GM19372 (cell line): ENCODE data around the gene ASTN2.

Experiments used
- ATAC-seq: cut with Tn5 transposase; IDR thresholded peaks from one replicate; pipeline ENCODE4 v1.9.1; 2021; ENCODE audit warnings: mild to moderate bottlenecking, low read depth, moderate library complexity; ENCODE audit not compliant: unreplicated experiment

Gene ASTN2

DNA sequence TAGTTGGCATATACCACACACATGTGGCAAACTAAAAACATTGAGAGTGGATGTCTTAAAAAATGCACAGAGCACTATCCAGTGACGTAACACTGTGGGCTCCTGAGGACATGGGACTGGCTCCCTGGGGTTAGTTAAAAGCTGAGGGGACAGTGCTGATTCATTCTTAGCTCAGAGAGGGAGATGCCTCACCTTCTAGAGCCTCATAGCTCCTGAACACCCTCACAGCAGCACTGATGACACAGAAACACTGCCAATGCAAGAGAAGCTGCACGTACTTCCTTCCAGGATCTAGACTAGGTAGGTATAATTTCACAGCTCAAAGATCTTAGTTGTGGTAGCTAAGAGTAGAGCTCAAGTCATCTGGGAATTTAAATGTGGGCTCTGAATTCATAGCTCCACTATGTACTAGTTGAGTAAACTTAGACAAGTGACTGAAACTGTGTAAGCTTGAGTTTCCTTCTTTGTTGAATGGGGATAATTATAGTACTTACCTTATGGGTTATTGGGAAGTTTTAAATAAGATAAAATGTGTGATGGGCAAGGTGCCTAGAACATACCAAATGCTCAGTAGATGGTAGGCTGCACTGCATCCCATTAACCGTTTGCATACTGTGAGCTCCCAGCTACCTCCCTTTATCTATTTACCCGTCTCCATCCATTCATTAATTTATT is 279.9 kb downstream of the ASTN2 start:
- ATAC-seq: no peak

DNA sequence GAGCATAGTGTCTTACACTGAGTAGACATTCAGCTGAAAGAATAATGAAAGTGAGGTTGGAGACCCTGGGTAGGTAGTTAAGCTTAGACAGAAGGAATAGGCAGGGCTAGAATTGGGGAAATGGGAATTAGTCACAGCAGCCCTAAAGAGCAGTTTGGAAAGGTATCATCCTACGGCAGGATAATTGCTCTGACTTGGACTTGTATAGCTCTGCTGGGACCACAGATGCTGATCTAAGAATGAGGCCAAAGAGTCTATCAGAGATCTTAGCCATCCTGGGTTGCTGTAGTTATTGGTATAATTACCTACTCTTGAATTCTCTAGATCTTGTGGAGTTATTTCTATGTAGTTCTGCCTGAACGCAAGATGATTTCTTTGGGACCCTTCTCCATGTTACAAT is 288.0 kb downstream of the ASTN2 start:
- no peak for ATAC-seq

GRCh38 chr9:117125531-117125930 is 289.3 kb downstream of the ASTN2 start:
- no peak for ATAC-seq

DNA sequence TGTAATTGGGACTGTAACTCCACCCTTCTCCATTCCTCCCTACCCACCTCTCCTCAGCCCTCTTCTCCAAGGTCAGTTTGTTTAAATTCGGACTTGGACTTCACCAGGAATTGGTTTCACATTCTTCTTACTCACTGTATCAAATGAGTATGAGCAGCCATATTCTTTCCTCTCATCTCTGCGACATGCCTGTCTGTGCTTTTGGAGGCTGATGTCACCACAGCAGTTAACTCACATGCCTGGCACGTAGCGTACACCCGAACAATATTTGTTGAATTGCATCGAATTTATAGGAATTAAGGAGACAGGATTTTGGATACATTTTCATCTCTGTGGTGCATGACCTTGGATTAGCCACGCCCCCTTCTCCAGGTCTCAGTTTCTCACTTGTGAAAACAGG is 291.1 kb downstream of the ASTN2 start:
- ATAC-seq: no peak

DNA sequence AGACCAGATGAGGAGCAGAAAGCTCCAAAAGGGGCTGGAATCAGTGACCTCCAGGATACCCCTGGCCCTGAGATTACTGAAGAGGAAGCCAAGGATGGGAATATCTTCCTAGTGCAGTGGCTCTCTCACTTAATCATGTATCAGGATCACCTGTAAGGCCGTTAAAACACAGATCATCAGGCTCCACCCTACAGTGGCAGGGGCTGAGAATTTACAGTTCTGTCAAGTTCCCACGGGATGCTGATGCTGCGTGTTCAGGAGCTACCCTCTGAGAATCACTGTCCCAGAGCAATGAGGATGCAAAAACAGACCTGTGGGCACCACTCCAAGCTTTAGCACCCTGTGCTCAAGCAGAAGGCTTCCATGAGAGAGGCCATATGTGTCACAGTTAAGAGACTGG is 291.9 kb downstream of the ASTN2 start:
- ATAC-seq: no peak

- no peak for ATAC-seq
These were observed 292.8 kb downstream of the ASTN2 start for GRCh38 chr9:117122102-117122501.

DNA sequence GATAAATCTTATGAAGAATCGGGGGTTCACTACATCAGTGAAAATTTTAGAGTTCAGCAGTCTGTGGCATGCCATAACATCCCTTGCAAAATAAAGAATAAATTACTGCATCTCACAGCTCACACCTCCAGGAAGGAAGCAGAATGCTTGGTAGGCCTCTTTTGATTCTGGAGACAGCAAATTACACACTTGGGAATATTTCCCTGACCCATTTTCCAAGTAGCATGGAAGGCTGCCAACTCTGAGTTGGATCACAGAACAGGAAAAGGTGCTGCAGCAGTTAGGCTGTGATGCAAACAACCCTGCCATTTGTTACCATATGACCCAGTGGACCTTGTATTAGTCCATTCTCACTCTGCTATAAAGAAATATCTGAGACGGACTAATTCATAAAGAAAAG is 293.5 kb downstream of the ASTN2 start:
- no peak for ATAC-seq

- ATAC-seq: no peak
These were observed 294.8 kb downstream of the ASTN2 start for GRCh38 chr9:117120061-117120460.

GRCh38 chr9:117116084-117116483 is 298.8 kb downstream of the ASTN2 start:
- ATAC-seq: no peak

- no peak for ATAC-seq
These were observed 300.1 kb downstream of the ASTN2 start for GRCh38 chr9:117114768-117115167.

DNA sequence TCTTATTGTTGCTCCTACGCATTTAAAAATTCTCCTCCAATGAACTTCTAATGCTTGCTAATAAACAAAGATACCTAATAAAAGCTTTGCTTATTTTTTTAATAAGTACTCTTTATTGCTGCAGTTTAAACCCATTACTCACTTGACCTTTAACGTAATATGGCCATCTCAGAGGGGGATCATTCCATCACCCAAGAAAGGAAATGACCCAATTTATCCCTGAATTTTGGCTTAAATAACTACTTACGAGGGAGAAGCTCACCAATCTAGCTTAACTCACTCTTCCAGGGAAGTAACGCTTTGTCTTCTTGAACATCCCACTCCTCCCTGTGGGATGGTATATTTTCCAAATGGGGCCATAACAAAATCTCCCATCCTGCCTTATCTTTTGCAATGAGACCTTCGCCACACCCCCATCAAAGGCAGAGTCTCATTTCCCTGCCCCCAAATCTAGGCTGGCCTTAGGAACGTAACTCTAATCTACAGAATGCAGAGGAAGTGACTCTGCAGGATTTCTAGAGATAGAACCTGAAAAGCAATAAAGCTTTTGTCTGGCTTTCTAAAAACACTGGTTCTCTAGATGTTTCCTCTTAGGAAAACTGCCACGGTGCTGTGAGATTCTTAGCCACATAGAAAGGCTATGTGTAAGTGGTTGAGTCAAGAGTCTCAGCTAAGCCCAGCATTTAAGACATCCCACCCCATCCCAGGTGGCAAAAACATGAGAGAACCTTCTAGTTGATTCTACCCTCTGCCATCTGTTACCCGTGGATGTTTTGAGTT is 310.0 kb downstream of the ASTN2 start:
- no peak for ATAC-seq

- ATAC-seq: no peak
These were observed 310.7 kb downstream of the ASTN2 start for GRCh38 chr9:117104206-117104605.

DNA sequence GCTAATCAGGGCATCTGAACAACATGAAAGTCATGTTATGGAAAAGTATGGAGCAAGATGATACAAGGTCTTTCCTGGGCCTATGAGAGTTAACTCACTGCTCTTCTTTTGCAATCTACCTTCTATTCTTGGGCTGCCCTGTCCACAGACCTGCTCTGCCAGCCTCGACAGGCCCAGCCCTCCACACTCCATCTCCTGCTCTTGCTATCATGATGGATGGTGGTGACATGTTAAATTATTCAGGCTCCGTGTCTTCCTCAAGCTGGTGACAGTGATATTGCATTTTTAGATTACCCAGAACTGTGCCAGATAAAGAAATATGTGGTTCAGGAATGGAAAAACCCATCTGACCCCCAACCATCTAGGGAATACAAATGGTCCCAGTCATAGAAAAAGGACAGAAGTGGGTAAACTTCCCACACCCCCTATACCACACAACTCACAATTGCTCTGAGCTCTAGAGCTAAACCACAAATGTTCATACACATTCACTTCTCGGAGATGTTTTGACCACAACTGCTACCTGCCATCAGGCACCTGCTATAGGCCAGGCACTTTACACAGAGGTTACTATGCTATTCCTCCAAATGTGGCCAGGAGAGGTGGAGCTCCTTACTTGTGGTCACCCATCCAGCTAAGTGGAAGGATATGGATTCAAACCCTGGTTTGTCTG is 311.3 kb downstream of the ASTN2 start:
- ATAC-seq: no peak

DNA sequence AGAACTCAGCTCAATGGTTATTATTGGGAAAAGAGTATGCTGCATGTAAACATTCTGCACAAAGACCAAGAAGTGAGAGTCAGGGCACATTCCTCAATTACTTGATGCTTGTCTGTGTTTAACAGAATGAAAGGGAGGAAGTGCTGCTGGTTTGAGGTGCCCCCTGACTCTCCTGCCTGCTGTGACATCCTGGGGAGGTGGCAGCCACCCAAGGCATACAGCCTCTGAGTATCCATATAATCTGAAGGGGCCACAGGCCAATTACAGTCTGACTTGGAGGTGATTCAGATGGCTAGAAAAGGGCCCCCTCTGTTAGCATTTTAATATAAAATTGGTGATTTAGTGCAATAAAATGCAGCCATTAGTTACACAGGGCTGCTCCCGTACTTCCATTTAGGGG is 313.8 kb downstream of the ASTN2 start:
- ATAC-seq: no peak

DNA sequence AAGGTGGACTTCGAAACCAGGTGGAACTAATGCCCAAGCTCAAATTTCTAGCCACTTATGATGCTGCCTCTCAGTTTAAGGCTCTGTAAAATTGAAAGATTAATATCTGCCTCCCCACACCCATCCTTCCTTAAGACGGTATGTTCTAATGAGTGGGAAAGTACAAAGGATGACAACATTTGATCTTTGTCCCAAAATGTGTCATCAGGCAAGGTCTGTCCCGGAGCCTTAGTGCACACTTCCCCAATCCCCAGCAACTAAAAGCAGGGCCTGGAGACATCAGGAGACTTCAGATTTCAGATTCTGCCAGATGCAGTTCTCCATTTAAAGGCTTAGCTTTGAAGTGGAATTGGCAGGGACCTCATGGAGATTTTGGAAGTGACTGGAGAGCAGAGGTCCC is 316.5 kb downstream of the ASTN2 start:
- no peak for ATAC-seq

GRCh38 chr9:117097761-117098160 is 317.1 kb downstream of the ASTN2 start:
- no peak for ATAC-seq

DNA sequence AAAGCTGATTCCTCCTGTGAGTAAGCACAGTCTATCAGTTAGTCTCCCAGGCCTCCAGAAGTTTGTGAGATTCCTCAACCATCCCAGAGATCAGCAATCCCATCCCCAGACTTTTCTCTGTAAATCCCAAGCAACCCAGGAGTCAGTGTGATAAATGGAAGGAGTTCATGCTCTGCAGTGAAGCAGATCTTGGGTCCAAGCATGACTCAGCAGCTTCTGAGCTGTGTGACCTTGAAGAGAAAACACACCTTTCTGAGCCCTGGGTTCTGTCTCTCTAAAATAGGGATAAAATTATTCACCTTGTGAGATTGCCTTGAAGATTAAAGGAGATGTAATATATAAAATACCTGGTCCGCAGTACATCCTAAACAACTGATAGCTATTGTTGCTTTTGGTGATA is 318.7 kb downstream of the ASTN2 start:
- ATAC-seq: no peak

GRCh38 chr9:117095081-117095480 is 319.8 kb downstream of the ASTN2 start:
- ATAC-seq: no peak

DNA sequence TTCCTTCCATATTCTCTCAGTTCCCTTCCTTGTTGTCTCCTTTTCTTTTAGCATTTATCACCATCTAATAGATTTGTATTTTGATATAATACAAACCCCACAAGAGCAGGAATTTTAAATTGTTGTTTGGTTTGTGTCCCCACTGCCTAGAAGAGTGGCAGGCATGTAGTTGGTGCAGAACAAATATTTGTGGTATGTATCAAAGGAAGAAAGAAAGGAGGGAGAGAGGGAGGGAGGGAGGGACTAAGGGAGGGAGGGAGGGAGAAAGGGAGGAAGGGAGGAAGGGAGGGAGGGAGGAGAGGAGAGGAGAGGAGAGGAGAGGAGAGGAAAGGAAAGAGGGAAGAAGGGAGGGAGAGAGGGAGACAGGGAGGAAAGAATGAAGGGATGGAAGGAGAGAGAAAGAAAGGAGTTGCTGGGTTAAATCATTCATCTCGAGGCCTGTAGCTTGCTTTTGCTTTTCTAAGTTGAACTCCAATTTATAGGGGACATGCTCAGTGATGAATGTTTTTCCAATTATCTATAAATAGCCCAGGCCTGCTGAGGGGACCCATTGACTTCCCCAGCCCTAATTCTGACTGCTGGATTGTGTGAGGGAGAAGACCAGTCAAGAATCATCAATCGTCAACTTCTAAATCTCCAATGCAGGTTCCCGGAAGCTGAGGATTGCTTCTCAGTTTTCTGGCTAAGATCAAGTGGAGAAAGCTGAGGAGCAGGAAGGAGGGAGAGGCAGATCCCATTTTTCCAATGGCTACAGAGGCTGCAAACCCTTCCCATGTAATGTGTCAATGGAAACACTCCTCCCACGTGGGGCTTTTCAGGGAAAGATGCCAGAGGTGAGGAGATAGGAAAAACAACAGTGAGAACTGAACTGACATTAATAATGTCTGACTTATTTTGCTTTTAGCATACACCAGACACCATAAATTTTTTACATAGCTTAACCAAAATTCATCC is 320.7 kb downstream of the ASTN2 start:
- ATAC-seq: no peak

DNA sequence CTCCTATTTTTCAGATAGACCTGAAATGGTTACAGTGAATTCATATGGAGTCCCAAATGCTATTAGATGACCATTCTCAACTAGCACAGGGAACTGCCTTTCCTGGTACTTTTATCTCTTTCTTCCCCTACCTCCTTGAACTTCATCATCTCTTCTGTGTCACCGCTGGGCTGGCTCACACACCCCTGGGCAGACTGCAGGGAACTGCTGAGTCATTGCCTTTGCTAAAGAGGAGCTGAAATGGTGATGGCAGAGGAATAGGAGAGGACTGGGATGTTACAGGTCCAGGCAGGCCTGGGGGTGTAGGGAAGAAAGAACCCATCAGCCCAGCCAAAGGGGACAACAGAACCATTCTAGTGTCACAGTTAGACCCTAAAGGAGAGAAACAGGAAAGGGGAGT is 322.3 kb downstream of the ASTN2 start:
- ATAC-seq: no peak

- ATAC-seq: no peak
These were observed 323.3 kb downstream of the ASTN2 start for GRCh38 chr9:117091529-117091928.
